ENCODE measurements around the gene CXCL16. TPM values are rescaled to one million over a fixed set of nuclear protein-coding genes. Genes with fewer than 3 reads are reported as not detected.
A peak's percentile ranks its signal among the peaks of the same experiment; 100 is the strongest.

Gene CXCL16
- total and polyA plus RNA-seq, 2 of the 13 experiments (the other 11 are each of a cell fraction or from before 2014, with no cell fraction given), result 9.4 to 101 TPM

DNA sequence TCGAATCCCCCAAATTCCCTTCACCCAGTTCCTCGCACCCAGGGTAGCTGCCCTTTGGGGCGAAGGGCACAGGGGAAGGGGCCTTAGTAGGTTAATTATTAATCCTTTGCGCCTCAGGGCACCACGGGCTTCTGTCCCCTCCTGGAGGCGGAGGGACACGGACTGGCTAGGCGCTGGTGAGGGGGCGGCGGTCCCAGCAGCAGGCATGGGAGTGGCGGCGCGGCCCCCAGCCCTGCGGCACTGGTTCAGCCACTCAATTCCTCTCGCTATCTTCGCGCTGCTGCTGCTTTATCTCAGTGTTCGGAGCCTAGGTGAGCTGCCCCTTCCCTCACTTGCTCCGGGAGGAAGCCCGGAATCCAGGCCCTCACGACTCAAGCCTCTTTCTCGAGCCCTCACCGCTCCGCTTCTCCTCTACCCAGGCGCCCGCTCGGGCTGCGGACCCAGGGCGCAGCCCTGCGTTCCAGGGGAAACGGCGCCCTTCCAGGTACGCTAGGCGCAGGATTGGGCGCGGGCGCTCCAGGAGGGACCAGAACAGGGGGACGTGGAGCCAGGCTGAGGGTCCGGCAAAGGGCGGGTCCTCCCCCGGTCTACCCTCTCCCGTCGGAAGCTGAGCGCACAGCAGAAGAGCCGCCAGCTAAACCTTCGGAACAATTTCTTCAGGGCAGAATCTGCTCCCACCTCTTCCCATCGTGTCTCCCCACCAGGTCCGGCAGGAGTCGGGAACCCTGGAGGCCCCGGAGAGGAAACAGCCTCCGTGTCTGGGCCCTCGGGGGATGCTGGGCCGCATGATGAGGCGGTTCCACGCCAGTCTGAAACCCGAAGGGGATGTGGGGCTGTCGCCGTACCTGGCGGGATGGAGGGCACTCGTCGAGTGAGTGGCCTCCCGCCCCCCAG, 49.3 kb upstream of the CXCL16 start, which contains the start of gene GLTPD2 (continued):
- TF ChIP-seq, protein P1, sequence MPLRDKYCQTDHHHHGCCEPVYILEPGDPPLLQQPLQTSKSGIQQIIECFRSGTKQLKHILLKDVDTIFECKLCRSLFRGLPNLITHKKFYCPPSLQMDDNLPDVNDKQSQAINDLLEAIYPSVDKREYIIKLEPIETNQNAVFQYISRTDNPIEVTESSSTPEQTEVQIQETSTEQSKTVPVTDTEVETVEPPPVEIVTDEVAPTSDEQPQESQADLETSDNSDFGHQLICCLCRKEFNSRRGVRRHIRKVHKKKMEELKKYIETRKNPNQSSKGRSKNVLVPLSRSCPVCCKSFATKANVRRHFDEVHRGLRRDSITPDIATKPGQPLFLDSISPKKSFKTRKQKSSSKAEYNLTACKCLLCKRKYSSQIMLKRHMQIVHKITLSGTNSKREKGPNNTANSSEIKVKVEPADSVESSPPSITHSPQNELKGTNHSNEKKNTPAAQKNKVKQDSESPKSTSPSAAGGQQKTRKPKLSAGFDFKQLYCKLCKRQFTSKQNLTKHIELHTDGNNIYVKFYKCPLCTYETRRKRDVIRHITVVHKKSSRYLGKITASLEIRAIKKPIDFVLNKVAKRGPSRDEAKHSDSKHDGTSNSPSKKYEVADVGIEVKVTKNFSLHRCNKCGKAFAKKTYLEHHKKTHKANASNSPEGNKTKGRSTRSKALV (CRISPR knock-in tag; IDR thresholded peaks at IDR 0.05), result no peak
- TF ChIP-seq POLR2G (IDR thresholded peaks at IDR 0.05; ENCODE audit: low read depth, low read length) (peak; percentile 94), CERS6 (CRISPR knock-in tag; IDR thresholded peaks at IDR 0.05) (no peak), FOXP1 (IDR thresholded peaks at IDR 0.05) (no peak), FOXP1 (CRISPR knock-in tag; IDR thresholded peaks at IDR 0.05) (no peak; the same call in 1 of the 2 replicates), CSRNP2 (CRISPR knock-in tag; conservative IDR thresholded peaks at IDR 0.05; ENCODE audit: low read depth) (no peak), ZFP90 (CRISPR knock-in tag; IDR thresholded peaks at IDR 0.05; ENCODE audit: borderline replicate concordance) (no peak), ZNF292 (CRISPR knock-in tag; IDR thresholded peaks at IDR 0.05; ENCODE audit: borderline replicate concordance, low read depth) (peak; percentile 52; the same call in 1 of the 2 replicates), ZNF768 (CRISPR knock-in tag; IDR thresholded peaks at IDR 0.05) (peak; percentile 33; the same call in 1 of the 2 replicates), ZKSCAN5 (CRISPR knock-in tag; IDR thresholded peaks at IDR 0.05) (0 out of 2 replicates have a peak, but pooled peaks have one; percentile 39), NFYC (CRISPR knock-in tag; IDR thresholded peaks at IDR 0.05) (no peak; the same call in 1 of the 2 replicates), ZNF407 (CRISPR knock-in tag; IDR thresholded peaks at IDR 0.05; ENCODE audit: not compliant biosample characterization) (no peak), RBM22 (optimal IDR thresholded peaks at IDR 0.05; ENCODE audit: low read length) (no peak), ZSCAN29 (CRISPR knock-in tag; conservative IDR thresholded peaks at IDR 0.05) (no peak), ZNF7 (CRISPR knock-in tag; IDR thresholded peaks at IDR 0.05) (no peak), HOXA5 (CRISPR knock-in tag; IDR thresholded peaks at IDR 0.05) (no peak), ELF3 (CRISPR knock-in tag; IDR thresholded peaks at IDR 0.05) (peak; percentile 39; the same call in 1 of the 2 replicates)

All from HepG2 (cell line).